ENCODE results near the gene RNF135. TPM values are rescaled to one million over a fixed set of nuclear protein-coding genes. Genes with fewer than 3 reads are reported as not detected.
"Not testable (repeated sequence)": the region's sequence is repeated elsewhere in the genome, so short reads cannot be mapped to it uniquely, and the experiment has no call there.

The RNF135 gene
- 18.3 and 18.6 TPM in 2 replicates for total RNA-seq (2014; rRNA removed; shearing (Covaris generic))
- 20.6 and 21.5 TPM in 2 replicates for polyA plus RNA-seq (2015; cell fraction: cytosol; rRNA removed)
- polyA plus RNA-seq (2015; cell fraction: nucleus; rRNA removed) = 14.3 and 14.4 TPM in 2 replicates

DNA sequence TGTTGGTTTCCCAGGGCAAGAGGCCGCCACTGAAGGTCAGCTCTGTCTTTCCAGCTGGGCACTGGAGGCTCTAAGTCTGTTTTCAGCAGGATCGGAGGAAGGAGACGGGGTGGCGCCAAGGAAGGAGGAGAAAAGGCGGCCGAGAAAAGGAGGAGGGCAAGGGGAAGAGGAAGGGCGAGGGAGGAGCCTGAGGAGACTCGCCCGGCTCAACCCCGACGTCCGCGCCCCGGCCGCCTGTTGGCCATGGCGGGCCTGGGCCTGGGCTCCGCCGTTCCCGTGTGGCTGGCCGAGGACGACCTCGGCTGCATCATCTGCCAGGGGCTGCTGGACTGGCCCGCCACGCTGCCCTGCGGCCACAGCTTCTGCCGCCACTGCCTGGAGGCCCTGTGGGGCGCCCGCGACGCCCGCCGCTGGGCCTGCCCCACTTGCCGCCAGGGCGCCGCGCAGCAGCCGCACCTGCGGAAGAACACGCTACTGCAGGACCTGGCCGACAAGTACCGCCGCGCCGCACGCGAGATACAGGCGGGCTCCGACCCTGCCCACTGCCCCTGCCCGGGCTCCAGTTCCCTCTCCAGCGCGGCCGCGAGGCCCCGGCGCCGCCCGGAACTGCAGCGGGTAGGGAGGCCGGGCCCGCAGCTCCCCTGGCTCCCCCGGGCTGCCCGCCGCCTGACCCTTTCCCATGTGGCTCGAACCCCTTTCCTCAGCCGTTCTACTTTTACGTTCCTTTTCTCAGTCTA, at the start of gene RNF135:
Gene RNF135, plus strand, starts transcription at position 209 of the 737 bp plus-strand sequence. Its CDS starts 35 bp downstream, at position 244.
- in situ Hi-C loops (cut with HindIII; ENCODE audit: low pct_unique_long_range_greater_than_20kb, low sequenced_read_pairs) = no loop called here
- DNase-seq (ENCODE audit: low read depth, low spot score) = peak; percentile 92

DNA sequence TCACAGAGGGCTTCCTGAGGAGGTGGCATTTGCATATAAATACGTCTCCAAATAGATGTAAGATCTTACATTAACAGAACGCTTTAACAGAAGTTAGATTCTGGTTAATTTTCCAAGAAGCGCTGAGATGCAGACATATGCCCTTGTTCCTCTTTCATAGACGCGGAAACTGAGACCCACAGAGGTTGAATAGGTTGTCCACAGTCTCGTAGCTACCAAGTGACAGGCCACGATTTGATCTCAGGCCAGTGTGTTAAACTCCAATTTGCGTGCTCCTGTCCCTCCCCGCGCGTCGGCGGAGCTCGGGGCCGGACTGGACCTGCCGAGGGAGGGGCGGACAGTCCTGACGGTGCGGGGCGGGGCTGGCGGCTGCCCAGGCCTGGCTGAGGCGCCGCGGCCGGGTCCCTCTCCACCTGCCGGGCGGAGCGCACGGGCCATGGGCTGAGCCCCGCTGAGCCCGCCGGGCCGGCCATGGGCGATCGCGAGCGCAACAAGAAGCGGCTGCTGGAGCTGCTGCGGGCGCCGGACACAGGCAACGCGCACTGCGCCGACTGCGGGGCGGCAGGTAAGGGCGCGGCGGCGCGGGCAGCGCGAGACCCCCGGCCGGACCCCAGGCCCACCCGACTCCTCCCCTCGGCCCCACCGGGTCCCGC, 49.2 kb upstream of the RNF135 start, which contains the start of gene ADAP2:
Gene ADAP2, plus strand, starts transcription at position 402 of the 653 bp plus-strand sequence. Its CDS starts 70 bp downstream, at position 472.
- in situ Hi-C loops (cut with HindIII; ENCODE audit: low pct_unique_long_range_greater_than_20kb, low sequenced_read_pairs) = no loop called here

DNA sequence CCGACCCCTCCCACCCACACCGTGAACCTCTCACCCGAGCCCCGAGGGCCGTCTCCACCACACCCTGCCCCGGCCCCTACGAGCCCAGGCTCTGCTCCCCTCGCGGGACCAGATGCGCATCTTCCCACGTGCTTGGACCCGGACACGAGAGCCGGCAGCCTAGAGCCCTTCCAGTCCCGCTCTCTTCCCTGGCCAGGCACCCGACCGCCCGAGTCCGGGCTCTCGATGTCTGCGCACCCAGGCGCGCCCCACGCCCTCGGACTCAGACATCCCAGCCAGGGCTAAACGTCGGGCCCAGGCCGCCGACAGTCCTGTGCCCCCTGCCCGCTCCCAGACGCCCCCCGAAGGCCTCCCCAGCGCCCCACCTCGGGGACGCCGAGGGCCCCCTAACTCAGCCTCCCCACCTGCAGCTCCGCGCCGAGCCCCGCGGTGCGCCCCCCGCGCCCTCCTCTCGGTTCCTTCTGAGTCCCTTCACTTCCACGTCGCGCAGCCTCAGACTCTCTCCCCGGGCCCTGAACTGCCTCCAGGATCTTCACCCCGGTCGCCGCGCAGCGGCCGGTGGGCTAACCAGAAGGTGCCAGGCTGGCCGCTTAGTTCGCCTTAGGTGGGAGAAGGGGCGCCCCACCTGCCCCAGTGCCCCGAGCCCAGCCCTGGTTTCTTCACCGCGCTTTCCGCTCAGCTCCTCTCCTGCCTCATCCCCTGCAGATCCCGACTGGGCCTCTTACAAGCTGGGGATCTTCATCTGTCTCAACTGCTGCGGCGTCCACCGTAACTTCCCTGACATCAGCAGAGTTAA, 48.4 kb upstream of the RNF135 start:
- no peak for DNase-seq (ENCODE audit: low read depth, low spot score)
- in situ Hi-C loops (cut with HindIII; ENCODE audit: low pct_unique_long_range_greater_than_20kb, low sequenced_read_pairs) = no loop called here

More for the DNA sequence above, 49.2 kb upstream of the RNF135 start, which contains the start of gene ADAP2:
- DNase-seq (ENCODE audit: low read depth, low spot score) = no peak

GRCh38 chr17:30924341-30924740, 46.5 kb upstream of the RNF135 start:
- DNase-seq (ENCODE audit: low read depth, low spot score) = no peak

DNA sequence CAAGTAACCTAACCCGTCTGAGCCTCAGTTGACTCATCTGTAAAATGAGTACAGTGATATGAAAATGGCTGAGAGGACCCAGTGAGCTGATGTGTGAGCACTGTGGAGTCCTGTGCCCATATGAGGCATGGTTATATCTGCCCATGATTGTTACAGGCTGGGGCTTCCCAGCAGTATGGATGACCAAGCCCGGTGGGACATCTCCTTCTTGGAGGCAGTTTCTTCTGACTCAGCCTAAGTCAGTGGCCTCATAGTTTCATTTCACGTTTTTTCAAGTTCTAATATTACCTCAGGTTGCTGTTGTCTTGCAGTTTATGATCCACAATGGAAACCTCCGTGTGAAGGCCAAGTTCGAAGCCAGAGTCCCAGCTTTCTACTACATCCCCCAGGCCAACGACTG, 44.3 kb upstream of the RNF135 start:
- in situ Hi-C loops (cut with HindIII; ENCODE audit: low pct_unique_long_range_greater_than_20kb, low sequenced_read_pairs) = no loop called here
- no peak for DNase-seq (ENCODE audit: low read depth, low spot score)

More at GRCh38 chr17:30924341-30924740, 46.5 kb upstream of the RNF135 start:
- in situ Hi-C loops (cut with HindIII; ENCODE audit: low pct_unique_long_range_greater_than_20kb, low sequenced_read_pairs) = no loop called here

DNA sequence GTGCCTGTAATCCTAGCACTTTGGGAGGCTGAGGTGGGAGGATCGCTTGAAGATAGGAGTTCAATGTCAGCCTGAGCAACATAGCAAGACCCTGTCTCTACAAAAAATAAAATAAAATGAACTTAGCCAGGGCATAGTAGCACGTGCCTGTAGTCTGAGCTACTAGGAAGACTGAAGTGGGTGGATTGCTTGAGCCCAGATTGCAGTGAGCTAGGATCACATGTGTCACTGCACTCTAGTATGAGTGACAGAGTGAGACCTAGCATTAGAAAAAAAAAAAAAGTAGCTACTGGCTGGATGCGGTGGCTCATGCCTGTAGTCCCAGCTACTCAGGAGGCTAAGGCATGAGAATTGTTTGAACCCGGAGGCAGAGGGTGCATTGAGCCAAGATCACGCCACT, 43.1 kb upstream of the RNF135 start:
- in situ Hi-C loops (cut with HindIII; ENCODE audit: low pct_unique_long_range_greater_than_20kb, low sequenced_read_pairs) = no loop called here

GRCh38 chr17:30928584-30928983, 42.3 kb upstream of the RNF135 start:
- in situ Hi-C loops (cut with HindIII; ENCODE audit: low pct_unique_long_range_greater_than_20kb, low sequenced_read_pairs) = no loop called here
- DNase-seq (ENCODE audit: low read depth, low spot score) = no peak

More for the DNA sequence above, 43.1 kb upstream of the RNF135 start:
- DNase-seq (ENCODE audit: low read depth, low spot score) = no peak

- no peak for DNase-seq (ENCODE audit: low read depth, low spot score)
- in situ Hi-C loops (cut with HindIII; ENCODE audit: low pct_unique_long_range_greater_than_20kb, low sequenced_read_pairs) = no loop called here
These were observed 41.7 kb upstream of the RNF135 start for GRCh38 chr17:30929081-30929633.

GRCh38 chr17:30929861-30930260, 41.0 kb upstream of the RNF135 start:
- DNase-seq (ENCODE audit: low read depth, low spot score); in situ Hi-C loops (cut with HindIII; ENCODE audit: low pct_unique_long_range_greater_than_20kb, low sequenced_read_pairs): not testable (repeated sequence)

GRCh38 chr17:30930495-30930894, 40.3 kb upstream of the RNF135 start:
- no peak for DNase-seq (ENCODE audit: low read depth, low spot score)
- in situ Hi-C loops (cut with HindIII; ENCODE audit: low pct_unique_long_range_greater_than_20kb, low sequenced_read_pairs) = no loop called here

- DNase-seq (ENCODE audit: low read depth, low spot score); in situ Hi-C loops (cut with HindIII; ENCODE audit: low pct_unique_long_range_greater_than_20kb, low sequenced_read_pairs): not testable (repeated sequence)
These were observed 39.3 kb upstream of the RNF135 start for GRCh38 chr17:30931582-30931981.

DNA sequence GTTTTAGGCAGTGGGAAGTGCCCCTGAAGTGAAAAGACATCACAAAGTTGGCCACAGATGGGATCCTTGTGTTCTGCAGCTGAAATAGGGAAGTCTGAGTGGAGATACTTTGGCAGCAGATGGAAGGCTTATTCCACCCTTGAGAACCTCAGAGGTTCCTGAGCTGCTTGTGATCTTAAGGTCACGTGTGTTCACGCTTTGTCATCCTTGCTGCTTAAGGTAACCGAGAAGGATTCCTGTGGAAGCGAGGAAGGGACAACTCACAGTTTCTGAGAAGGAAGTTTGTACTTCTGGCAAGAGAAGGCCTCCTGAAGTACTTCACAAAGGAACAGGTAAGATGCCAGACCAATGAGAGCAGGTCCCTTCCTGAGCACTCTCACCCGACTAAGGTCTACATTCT, 36.9 kb upstream of the RNF135 start:
- DNase-seq (ENCODE audit: low read depth, low spot score) = no peak
- in situ Hi-C loops (cut with HindIII; ENCODE audit: low pct_unique_long_range_greater_than_20kb, low sequenced_read_pairs) = no loop called here

GRCh38 chr17:30939051-30939689, 31.7 kb upstream of the RNF135 start:
- no peak for DNase-seq (ENCODE audit: low read depth, low spot score)

GRCh38 chr17:30942308-30943079, 28.3 kb upstream of the RNF135 start:
- DNase-seq (ENCODE audit: low read depth, low spot score) = no peak
- in situ Hi-C loops (cut with HindIII; ENCODE audit: low pct_unique_long_range_greater_than_20kb, low sequenced_read_pairs) = no loop called here

More at GRCh38 chr17:30939051-30939689, 31.7 kb upstream of the RNF135 start:
- in situ Hi-C loops (cut with HindIII; ENCODE audit: low pct_unique_long_range_greater_than_20kb, low sequenced_read_pairs) = no loop called here

DNA sequence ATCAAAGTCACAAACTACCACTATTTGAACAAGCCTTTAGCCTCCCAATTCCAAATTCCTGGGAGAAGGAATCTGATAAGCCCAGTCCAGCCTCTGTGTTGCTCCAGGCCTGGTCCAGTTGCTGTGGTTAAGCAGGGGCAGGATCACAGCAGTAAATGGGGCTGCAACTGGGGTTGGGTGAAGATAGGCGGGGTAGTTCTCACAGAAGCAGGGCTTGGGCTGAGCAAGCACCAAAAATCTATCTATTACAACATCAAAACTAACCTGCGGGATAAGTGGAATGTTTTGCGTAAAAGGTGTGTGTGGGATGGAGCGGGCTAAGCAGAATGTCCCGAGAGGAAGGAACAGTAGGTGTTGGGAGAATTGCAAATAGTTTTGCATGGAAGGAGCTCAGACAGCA, 23.0 kb upstream of the RNF135 start:
- in situ Hi-C loops (cut with HindIII; ENCODE audit: low pct_unique_long_range_greater_than_20kb, low sequenced_read_pairs) = no loop called here
- DNase-seq (ENCODE audit: low read depth, low spot score) = no peak

DNA sequence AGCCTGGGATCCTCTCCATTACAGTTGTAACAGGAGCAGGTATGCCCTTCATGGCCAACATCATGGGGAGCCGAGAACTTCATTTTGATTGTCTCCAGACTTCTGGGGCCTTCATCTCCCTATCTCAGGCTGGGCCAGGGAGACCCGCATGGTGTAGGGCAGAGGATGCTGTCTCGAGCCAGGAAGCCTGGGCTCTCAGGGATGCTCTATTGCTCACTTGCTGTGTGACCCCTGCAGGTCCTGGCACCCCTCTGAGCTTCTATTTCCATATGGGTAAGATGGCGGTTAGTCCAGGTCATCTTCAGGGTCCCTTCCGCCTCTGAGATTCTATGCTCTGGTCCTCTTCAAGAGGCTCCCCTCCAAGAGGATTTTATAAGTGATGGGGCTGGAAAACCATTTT, 20.6 kb upstream of the RNF135 start:
- in situ Hi-C loops (cut with HindIII; ENCODE audit: low pct_unique_long_range_greater_than_20kb, low sequenced_read_pairs) = no loop called here

More for the DNA sequence above, 20.6 kb upstream of the RNF135 start:
- no peak for DNase-seq (ENCODE audit: low read depth, low spot score)

Measured in SK-MEL-5 (cell line).